HG03469 (cell line): ENCODE data around the gene FAM53C.
"Not testable (repeated sequence)": the region's sequence is repeated elsewhere in the genome, so short reads cannot be mapped to it uniquely, and the experiment has no call there.

Experiments used
- ATAC-seq: cut with Tn5 transposase; IDR thresholded peaks from one replicate; pipeline ENCODE4 v1.9.1; 2021; ENCODE audit warnings: mild to moderate bottlenecking, moderate library complexity, moderate number of reproducible peaks; ENCODE audit not compliant: unreplicated experiment

FAM53C gene

DNA sequence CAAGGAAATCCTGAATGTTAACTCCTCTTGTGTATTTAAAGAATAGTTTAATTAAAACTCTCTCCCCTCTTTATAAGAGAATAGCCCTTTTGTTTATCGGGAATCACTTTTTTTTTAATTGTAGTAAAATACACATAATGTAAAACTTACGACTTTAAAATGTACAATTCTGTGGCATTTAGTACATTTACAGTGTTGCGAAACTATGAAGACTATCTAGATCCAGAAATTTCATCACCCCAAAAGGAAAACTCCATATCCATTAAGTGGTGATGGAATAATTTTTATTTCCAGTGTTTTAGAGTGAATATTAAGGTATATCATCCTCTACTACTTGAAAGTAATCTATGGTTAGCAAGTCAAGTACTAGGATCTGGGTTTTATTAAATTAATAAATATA lies 51.3 kb downstream of the FAM53C start:
- no peak for ATAC-seq

DNA sequence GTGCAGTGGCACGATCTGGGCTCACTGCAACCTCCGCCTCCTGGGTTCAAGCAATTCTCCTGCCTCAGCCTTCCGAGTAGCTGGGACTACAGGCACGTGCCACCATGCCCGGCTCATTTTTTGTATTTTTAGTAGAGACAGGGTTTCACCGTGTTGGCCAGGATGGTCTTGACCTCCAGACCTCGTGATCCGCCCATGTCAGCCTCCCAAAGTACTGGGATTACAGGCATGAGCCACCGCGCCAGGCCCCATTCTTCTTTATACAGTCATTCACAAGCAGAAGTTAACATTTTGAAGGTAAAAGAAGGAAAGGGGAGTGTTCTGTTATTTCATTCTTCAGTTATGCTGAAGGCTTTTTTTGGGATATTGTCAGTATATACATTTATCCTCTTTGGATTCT lies 51.8 kb downstream of the FAM53C start:
- ATAC-seq, result not testable (repeated sequence)

DNA sequence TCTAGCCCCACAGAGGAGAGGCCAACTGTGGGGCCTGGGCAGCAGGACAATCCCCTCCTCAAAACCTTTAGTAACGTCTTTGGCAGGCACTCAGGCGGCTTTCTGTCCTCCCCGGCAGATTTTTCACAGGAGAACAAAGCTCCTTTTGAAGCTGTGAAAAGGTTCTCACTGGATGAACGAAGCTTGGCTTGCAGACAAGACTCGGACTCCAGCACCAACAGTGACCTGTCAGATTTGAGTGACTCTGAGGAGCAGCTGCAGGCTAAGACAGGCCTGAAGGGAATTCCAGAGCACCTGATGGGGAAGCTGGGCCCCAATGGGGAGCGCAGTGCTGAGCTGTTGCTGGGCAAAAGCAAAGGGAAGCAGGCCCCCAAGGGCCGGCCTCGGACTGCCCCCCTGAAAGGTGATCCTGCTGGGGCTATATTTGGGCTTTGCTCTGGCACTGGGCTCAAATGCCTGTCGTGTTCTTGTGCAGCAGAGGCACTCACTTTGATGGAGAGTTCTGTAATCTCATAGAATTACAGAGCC lies 53.9 kb downstream of the FAM53C start:
- ATAC-seq, result no peak
